Stomach (tissue), 4 donors: ENCODE results near the gene TIMM17B.

ENCODE experiments used
- EP300 ChIP-seq: sonication (generic); formaldehyde crosslinking; IDR thresholded peaks from one replicate; pipeline ENCODE4 v1.6.1; 2017; ENCODE audit warnings: antibody characterized with exemption
- POLR2A ChIP-seq, 4 donors: fragments of 450-650 bp; IDR thresholded peaks; one replicate each; pipeline ENCODE4 v1.6.1; 2016; ENCODE audit warnings: antibody characterized with exemption in 4 of 4, control low read depth in 2 of 4, mild to moderate bottlenecking in 1 of 4, moderate library complexity in 1 of 4
- POLR2AphosphoS5 ChIP-seq, 3 donors: sonication (generic); formaldehyde crosslinking; IDR thresholded peaks; one replicate each; pipeline ENCODE4 v1.6.1; 2016; ENCODE audit warnings: antibody characterized with exemption in 3 of 3
- TF ChIP-seq, protein P1 (sequence below), 7 experiments: fragments of 450-650 bp in 4 of 7; fragments of 200-600 bp in 3 of 7; sonication (generic) in 3 of 7; IDR thresholded peaks; one replicate each; pipeline ENCODE4 v1.5.1; 2016 to 2019; ENCODE audit warnings: antibody characterized with exemption in 7 of 7, control low read depth in 2 of 7, mild to moderate bottlenecking in 1 of 7

DNA sequence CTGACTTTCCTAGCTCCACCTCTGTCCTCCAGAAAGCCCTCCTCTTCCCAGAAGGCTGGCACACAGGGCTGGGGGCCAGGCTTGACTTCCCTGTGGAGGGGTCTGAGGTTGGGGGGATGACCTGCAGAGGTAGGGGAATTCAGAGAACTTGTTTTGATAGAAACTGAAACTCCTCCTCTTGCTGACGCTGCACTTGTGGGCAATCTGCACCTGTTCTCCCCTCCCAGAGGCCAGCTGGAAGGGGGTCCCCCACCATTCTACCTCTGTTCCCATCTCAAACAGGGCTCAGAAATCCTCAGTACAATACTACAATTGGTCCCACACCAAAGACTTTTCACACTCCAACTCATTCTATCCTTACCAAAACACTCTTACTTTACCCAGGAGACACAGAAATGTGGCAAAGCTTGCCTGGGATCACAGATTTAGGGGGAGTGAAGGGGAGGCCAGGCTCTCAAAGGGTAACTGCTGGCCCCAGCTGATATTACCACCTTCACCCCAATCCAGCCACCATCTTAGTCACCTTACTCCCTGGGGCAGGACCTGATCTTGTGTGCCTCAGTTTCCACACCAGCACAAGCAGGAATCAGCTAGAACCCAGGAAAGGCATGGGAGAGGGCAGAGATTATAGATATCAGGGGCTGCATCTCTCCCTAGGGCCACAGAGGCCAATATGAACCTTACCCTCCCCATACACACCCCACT is 41.3 kb upstream of the TIMM17B start:
- TF ChIP-seq, protein P1, sequence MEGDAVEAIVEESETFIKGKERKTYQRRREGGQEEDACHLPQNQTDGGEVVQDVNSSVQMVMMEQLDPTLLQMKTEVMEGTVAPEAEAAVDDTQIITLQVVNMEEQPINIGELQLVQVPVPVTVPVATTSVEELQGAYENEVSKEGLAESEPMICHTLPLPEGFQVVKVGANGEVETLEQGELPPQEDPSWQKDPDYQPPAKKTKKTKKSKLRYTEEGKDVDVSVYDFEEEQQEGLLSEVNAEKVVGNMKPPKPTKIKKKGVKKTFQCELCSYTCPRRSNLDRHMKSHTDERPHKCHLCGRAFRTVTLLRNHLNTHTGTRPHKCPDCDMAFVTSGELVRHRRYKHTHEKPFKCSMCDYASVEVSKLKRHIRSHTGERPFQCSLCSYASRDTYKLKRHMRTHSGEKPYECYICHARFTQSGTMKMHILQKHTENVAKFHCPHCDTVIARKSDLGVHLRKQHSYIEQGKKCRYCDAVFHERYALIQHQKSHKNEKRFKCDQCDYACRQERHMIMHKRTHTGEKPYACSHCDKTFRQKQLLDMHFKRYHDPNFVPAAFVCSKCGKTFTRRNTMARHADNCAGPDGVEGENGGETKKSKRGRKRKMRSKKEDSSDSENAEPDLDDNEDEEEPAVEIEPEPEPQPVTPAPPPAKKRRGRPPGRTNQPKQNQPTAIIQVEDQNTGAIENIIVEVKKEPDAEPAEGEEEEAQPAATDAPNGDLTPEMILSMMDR (IDR thresholded peaks at IDR 0.05): no peak
- TF ChIP-seq POLR2A (IDR thresholded peaks at IDR 0.05) (no peak), EP300 (no peak), POLR2AphosphoS5 (IDR thresholded peaks at IDR 0.05) (no peak)
